Smooth muscle cell of the brain vasculature (primary cell): Measurements from ENCODE around the gene PANK4.

Source experiments
- DNase-seq: peaks from one replicate; pipeline ENCODE4 v3.0.0-alpha.2; 2012; ENCODE audit warnings: low read depth, low spot score

PANK4 gene

DNA sequence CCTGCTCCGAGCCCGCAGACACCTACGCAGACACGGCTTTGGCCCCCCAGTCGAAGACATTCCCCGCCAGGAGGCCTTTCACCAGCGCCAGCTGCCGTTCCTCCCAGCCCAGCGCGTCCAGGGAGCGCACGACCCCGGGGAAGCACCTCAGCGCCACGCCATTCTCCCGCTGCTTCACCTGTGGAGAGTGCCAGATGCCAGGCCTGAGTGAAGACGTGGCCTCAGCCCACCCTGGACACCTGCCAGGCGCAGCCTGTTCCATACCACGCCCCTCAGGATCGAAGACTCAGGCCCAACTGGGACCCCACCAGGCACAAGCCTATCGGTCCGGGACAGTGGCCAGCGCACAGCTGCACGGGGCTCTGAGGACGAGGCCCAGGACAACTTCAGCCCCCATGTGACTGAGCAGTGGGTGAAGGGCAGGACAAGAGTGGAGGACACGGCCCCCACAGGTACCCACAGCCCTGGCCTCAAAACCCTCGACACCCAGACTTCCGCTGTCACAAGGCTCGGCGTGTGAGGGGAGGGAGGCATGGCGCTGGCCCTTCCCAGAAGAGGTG lies 13.5 kb downstream of the PANK4 start:
- no peak for DNase-seq

DNA sequence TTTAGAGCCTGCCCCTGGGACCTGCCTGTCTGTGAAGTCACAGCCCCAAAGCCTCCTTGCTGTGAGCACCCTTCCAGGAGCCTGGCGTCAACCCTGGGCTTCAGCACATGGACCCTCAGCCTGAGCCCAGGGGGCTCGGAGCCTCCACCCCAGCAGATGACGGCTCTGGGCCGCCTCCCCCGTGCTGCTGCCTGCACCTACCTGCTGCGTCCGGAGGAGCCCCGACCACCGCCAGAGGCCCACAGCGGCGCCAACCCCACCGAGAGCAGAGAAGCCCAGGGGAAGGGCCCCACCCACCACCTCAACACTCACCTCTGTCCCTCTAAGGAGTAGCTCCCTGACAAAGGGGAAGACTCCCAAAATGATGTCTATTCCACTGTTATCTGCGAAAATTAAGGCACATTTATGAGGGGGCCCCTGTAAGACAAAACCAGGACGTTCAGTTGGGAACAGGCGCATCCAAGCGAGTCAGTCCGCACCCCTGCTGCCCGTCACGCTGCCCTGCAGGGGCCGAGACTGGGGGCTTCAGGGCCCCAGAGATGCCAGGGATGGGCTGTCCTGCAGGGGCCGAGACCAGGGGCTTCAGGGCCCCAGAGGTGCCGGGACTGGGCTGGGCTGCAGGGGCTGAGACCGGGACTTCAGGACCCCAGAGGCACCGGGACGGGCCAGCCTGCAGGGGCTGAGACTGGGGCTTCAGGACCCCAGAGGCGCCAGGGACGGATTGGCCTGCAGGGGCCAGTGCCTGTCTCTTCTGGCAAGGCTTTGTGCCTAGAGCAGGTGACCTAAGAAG lies 15.8 kb downstream of the PANK4 start:
- no peak for DNase-seq

DNA sequence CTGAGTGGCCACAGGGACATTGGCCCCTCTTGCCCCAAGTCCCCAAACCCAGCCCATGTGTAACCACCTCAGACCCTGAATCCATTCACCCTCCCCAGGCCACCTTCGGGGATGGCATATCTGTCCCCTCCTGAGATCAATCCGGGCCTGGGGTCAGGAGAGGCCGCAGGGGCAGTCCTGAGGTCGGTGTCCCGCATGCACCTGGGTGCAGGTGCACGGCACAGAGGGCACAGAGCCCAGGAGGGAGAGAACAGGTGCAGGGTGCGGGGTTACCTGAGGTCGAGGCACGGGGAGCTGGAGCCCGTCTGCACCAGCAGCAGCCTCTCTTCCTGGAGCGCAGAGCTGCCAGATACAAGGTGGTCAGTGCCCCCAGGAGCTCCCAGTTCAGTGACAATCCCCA lies 16.8 kb downstream of the PANK4 start:
- no peak for DNase-seq

DNA sequence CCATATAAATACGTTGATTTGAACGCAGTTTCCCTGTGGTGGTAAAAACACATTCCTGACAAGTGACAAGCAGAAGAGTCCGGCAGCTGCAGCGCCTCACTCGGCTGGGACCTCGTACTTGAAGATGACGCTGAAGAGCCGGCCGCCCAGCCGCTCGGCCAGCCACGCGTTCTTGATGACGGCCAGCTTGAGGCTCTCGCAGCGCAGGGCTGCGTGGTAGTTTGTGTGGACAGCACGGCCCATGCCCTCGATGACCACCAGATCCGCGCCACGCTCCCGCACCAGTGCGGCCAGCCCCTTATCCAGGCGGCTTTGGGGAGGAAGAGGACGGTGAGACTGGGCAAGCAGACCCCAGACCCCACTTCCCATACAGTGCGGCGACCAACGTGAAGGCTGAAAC lies 17.6 kb downstream of the PANK4 start:
- DNase-seq: no peak

DNA sequence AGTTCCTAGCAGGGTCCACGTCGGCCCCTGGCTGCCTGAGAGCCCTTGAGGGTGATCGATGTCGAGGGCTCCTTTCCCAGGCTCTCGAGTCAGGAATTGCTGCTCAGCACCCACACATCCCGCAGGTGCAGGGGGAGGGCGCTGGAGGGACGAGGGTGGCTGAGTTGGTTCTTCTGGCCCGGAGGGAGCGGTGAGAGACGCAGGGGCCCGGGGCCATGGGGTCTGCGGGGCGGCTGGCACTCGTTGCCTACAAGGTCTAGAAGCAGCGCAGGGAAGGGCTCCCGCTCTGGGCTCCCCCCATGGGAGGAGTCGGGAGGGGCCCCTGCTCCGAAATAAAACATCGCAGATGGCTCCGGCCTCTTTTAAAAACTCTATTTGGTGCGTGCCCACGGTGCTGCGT lies 18.2 kb downstream of the PANK4 start:
- no peak for DNase-seq

DNA sequence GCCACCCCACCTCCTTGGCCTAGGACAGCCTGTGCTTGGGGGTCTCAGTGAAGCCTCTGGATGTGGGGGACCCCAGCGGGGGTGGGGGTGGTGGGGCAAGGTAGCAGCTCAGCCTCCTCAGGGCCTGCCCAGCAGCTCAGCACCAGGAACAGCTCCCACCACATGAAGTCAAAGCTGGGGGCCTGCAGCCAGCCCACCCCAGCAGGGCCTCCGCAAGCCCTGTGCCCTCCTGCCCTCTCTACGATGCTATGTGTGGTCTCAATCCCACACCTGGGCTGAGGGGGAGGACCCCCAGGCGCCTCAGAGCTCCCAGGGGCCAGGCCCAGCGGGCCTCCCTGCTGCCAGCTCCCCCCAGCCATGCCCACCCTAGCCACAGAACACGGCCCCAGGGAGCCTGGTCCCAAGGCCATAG lies 18.6 kb downstream of the PANK4 start:
- DNase-seq: no peak

DNA sequence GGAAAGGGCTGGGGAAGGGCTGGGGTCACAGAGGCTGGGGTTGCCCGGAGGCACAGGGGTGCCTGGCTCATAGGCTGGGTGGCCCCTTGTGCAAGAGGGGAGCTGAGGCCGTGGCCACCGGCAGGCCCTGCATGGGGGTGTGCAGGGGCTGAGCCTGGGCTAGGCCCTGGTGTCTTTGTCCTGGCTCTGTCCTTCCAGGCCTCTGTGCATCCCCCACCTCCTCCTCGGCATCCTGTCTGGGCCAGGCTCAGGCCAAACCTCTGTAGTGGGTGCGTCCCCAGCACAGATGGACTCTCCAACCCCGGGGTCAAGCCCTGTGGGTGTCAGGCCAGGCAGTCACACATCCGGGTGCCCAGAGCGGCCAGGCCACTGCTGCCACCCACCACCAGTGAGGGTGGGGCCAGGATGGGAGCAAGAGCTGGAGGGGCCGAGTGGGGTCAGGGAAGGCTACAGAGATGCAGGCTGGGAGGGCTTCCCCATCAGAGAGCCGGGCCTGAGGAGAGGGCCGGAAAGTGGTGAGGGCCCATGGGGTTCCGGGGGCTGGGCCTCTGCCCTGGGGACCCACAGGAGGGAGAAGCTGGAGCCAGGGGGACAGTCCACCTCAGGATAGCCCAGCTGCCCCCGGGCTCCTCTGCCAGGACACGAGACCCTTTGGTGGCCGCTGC lies 19.4 kb downstream of the PANK4 start:
- DNase-seq: no peak

DNA sequence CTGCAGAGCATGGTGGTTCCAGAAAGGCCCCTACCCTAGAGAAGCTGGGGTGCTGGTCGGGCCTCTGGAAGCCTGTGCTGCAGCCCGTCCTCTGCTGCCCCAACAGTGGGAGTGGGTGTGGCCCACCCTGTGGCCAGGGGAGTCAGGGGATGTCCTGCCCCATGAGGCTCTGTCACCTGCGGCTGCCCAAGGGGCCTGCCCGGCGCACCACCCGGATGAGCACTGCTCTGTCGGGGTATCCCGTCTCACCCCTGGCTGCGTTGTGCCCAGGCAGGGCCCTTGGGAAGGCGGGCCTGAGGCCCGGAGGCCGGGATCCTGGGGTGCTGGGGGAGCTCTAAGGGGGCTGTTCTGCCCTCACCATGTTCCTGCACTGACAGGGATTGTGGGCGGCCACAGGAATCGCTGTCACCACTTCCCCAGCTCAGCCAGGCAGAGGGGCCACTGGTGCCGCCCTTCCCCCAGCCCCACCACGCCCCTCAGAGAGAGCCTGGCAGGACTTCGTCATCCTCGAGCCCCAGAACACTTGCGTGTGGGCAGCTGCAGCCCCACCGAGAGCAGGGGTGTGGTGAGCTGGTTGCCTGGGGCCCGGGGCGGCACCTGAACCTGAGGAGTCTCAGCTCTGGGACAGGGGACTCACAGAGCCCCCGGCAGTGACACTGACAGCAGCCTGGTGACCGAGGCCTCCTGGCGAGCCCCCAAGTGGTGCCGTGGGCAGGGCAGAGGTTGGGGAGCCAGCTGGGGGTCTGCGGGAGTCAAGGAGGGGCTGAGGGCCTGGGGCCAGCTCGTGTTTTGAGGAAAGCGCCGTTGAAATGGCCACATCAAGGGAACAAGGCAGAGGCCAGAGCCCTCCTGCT lies 20.2 kb downstream of the PANK4 start:
- DNase-seq: no peak

DNA sequence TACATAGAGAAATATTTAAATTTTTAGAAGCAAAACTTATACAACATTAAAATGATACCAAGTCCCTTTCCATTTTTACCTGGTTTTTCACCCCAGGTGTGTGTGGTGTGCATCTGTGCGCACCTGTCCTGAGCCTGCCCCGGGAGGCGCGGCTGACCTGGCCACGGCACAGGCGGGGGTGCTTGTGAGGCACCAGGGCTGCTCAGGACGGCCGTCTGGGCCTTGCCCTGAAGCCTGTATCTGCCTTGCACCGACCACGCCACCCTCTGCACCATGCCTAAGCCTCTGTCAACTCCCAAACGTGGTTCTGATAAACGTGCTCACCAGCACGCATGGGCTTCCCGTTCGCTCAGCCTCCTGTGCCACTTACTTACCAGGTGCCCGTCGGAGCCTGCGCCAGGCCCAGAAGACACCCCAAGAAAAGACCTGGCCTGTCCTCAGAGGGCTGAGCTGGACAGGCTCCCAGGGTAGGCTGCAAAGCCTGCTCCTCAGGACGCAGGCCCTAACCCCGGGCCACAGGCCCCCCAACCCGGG lies 20.9 kb downstream of the PANK4 start:
- no peak for DNase-seq

DNA sequence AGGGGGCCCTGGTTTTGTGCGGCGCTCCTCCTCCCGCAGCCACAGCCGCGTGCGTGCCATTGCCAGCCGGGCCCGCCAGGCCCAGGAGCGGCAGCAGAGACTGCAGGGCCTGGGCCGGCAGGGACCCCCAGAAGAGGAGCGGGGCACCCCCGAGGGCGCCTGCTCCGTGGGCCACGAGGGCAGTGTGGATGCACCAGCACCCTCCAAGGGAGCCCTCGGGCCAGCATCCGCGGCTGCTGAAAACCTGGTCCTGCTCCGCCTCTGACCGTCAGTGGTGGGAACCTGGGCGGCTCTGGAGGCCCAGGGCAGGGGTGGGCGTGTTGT lies 21.5 kb downstream of the PANK4 start:
- DNase-seq: no peak

DNA sequence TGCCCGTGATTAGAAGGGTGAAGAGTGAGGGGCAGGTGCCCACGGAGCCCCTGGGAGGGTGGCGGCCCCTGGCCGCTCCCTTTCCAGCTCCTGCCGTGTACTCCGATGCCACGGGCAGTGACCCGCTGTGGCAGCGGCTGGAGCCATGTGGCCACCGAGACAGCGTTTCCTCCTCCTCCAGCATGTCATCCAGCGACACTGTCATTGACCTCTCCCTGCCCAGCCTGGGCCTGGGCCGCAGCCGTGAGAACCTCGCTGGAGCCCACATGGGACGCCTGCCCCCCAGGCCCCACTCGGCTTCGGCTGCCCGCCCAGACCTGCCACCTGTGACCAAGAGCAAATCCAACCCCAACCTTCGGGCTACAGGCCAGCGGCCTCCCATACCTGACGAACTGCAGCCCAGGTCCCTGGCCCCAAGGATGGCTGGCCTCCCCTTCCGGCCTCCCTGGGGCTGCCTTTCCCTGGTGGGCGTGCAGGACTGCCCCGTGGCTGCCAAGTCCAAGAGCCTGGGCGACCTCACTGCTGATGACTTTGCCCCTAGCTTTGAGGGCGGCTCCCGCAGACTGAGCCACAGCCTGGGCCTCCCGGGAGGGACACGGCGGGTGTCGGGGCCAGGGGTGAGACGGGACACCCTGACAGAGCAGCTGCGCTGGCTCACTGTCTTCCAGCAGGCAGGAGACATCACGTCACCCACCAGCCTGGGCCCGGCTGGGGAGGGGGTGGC lies 22.0 kb downstream of the PANK4 start:
- DNase-seq: no peak

DNA sequence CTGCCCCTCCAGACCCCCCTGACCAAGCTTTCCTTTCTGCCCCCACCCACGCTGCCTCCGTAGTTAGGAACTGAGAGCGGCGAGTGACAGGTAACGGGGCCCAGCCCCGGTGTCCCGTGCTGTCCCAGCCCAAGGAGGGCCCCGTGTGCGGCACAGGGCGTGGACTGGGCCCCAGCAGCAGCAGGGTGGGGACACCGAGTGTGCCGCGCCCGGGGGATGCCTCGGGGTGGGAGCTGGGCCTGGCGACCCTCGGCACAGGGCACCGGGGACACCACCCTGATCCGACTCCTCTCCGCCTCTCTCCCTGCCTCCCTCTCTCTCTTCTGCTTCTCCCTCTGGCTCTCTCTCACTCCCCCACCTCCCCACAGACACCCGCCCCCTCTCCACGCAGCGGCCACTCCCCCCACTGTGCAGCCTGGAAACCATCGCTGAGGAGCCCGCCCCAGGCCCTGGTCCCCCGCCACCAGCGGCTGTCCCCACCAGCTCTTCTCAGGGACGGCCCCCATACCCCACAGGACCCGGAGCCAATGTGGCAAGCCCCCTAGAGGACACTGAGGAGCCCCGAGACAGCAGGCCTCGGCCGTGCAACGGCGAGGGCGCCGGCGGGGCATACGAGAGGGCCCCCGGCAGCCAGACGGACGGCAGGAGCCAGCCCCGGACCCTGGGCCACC lies 22.7 kb downstream of the PANK4 start:
- DNase-seq: no peak

DNA sequence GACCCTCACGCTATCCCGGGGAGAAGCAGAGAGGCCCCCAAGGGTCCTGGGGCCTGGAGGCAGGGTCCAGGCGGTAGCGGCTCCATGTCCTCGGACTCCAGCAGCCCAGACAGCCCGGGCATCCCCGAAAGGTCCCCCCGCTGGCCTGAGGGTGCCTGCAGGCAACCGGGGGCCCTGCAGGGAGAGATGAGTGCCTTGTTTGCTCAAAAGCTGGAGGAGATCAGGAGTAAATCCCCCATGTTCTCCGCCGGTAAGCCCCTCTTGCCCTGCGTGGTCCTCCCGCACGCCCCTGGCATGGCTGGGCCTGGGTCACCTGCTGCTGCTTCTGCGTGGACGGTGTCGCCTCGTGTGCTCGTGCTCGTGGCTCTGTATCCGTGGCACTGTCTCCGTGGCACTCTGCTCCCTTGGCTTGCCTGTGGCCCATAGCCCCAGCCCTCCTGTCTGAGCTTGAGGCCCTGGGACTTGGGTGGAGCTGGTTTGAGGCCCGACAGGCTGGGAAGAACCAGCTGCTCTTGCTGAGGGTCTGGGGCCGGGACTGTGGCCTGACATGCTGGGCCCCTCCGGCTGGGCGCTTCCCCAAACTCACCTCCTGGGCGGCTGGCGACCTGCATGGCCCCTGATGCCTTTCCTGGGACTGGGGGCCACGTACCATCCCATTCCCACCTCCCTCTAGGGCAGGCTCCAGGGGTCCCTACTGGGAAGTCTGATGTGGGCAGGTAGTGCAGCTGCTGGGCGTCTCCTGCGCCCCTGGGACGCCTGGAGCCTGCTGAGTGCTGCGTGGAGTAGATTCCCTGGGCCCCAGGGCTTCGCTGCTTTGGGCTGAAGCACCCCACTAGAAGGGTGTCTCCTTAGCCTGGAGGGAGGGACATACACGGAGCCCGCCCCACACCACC lies 23.5 kb downstream of the PANK4 start:
- no peak for DNase-seq

DNA sequence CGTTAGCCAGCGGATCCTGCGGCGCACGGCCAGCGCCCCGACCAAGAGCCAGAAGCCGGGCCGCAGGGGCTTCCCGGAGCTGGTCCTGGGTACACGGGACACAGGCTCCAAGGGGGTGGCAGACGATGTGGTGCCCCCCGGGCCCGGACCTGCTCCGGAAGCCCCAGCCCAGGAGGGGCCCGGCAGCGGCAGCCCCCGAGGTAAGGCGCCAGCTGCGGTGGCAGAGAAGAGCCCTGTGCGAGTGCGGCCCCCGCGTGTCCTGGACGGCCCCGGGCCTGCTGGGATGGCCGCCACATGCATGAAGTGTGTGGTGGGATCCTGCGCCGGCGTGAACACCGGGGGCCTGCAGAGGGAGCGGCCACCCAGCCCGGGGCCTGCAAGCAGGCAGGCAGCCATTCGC lies 24.2 kb downstream of the PANK4 start:
- no peak for DNase-seq

DNA sequence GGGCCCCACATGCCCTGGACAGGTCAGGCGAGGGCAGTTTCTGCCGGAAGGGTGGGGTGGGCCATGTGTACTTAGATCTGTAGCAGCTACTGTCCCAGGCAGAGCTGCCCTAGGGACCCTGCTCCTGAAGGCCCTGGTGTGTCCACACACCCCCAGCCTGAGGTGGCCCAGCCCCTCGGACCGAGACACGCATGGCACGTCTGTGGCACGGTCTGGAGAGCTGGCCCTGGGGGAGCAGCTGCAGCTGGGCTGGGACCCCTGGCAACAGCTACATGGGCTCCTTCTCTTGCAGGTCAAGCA lies 24.6 kb downstream of the PANK4 start:
- DNase-seq: no peak

DNA sequence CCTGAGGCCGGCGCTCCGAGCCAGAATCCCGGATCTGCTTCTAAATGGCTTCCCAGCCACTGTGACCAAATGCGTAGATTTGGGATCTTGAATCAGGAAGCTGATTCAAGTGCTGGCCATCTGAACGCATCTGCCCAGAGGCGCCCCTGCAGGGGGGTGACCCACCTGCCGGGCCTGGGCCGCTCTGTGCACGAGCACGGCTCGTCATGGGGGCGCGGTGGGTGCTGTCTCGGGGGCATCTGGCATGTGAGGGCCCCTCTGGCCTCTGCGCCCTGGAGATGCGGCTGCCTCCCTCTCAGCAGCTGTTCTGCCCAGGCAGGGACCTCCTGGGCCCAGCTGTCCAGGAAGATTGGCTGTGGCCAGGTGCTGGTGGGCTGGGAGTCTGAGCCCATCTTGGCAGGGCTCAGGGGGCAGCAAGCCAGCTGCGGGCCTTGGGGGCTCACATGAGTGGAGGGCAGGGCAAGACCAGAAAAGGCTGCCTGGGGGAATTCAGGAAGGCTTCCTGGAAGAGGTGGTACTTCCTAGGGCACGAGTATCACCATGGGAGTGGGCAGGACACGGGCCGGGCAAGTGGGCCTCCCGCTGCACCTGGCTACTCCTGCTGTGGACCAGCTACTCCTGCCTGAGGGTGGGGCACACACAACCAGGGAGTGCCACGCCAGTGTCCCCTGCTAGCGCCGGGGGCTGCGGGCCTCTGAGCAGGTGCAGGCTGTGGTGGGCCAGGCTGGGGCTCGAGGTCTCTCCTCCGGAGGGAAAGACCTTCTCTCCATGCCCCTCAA lies 25.2 kb downstream of the PANK4 start:
- DNase-seq: no peak

DNA sequence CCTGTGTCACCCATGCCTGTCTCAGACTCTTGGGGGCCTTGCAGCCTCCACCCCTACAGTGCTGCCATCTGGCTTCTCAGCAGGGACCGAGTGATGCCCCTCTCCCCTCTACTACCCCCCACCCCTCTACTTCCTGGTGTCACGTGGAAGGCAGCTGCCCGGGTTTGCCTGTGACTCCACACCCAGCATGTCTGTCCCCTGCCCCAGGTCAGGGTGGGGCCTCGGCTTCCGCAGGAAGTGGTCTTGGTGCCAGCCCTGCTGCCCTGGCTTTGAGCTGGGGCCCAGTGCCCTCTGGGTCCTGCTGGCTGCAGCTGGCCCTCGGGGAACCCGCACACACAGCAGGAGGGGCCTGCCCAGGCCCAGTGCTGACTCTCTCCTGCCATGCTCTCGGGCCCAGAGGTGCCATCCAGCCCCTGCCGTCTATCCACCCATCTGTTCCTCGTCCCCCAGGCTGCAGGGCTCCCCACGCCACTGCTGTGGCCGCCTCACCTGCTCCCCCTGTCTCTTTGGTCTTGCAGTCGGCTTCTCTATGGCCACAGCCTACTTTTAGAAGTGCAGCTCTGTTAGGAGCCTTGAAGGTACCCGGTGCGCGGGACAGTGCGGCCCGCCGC lies 26.3 kb downstream of the PANK4 start:
- DNase-seq: no peak

DNA sequence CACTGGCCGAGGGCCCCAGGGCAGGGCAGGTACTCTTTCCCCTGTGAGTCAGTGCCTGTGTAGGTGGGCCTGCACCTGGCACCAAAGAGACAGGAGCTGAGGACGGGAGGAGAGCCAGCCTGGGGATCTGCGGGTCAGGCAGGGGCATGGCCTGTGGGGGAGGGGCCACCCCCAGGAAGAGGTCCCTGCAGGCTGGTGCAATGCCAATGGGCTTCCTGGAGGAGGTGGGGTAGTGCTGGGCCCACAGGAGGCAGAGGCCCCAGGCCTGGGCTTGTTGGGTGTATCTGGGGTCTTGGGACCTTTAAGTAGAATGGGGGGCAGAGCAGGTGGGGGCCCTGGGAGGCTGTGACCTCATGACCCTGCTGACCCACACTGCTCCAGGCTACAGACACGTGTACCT lies 27.1 kb downstream of the PANK4 start:
- no peak for DNase-seq

DNA sequence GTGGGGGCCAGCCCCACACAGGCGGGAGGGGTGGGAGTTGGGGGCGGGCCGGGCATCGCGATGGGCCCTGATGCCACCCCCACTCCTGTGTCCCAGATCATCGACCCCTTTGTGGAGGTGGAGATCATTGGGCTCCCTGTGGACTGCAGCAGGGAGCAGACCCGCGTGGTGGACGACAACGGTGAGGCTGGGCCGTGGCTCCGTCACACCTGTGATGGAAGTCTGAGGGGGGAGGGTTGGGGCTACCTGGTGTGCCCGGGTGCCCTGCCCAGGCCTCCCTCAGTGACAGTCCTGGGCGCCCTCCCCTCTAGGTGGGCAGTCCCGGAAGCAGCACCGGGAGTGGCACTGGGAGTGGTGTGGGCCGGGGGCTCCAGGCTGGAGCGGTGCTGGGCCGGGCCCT lies 27.7 kb downstream of the PANK4 start:
- no peak for DNase-seq
